ENCODE results near the gene AHNAK2.

Gene AHNAK2

GRCh38 chr14:104968541-104969401 lies 9.4 kb downstream of the AHNAK2 start:
- Histone ChIP-seq H3K9me3 (no peaks in the 10 kb centered on the region), H3K4me1 (peaks cover 4 to 75% (median 67%) of the 10 kb centered on the region in 4 donors), H3K4me3 (peak overlapping the region; percentile 45 to 51), H3K27me3 (no peaks in the 10 kb centered on the region), H3K27ac (peak overlapping the region; percentile 93 to 97), H3K36me3 (no peaks in the 10 kb centered on the region)
- DNase-seq, result peak; percentile 68 to 81
- intact Hi-C loops (cut with DNase I; ENCODE audit: low total_unique reads), result no loop called here
- peak; percentile 28 to 41 for TF ChIP-seq CTCF (IDR thresholded peaks at IDR 0.05)

- peak; percentile 88 to 96 for DNase-seq
- no peaks in the 10 kb centered on the region for H3K36me3 ChIP-seq
- intact Hi-C loops (cut with DNase I; ENCODE audit: low total_unique reads), result no loop called here
- TF ChIP-seq CTCF (IDR thresholded peaks at IDR 0.05), result no peak
- H3K27ac ChIP-seq, result peak overlapping the region; percentile 93 to 97
- H3K27me3 ChIP-seq, result no peaks in the 10 kb centered on the region
- H3K9me3 ChIP-seq, result no peaks in the 10 kb centered on the region
- peak overlapping the region; percentile 45 to 51 for H3K4me3 ChIP-seq
- peaks cover 0 to 68% (median 61%) of the 10 kb centered on the region in 4 donors for H3K4me1 ChIP-seq
Measured at GRCh38 chr14:104968153-104968527, 10.0 kb downstream of the AHNAK2 start.

GRCh38 chr14:104967386-104968152 lies 10.6 kb downstream of the AHNAK2 start:
- Histone ChIP-seq H3K27ac (peak overlapping the region; percentile 93 to 97), H3K27me3 (no peaks in the 10 kb centered on the region), H3K4me1 (peaks cover 0 to 63% (median 55%) of the 10 kb centered on the region in 4 donors), H3K4me3 (peak overlapping the region; percentile 45 to 51), H3K36me3 (no peaks in the 10 kb centered on the region), H3K9me3 (no peaks in the 10 kb centered on the region)
- DNase-seq, result peak; percentile 71 to 94
- intact Hi-C loops (cut with DNase I; ENCODE audit: low total_unique reads), result no loop called here
- no peak for TF ChIP-seq CTCF (IDR thresholded peaks at IDR 0.05)

- Histone ChIP-seq H3K4me1 (peaks cover 0 to 57% (median 49%) of the 10 kb centered on the region in 4 donors), H3K27ac (peak overlapping the region; percentile 93 to 97), H3K36me3 (no peaks in the 10 kb centered on the region), H3K9me3 (no peaks in the 10 kb centered on the region), H3K4me3 (peak overlapping the region; percentile 45 to 51), H3K27me3 (no peaks in the 10 kb centered on the region)
- DNase-seq, result no peak
- intact Hi-C loops (cut with DNase I; ENCODE audit: low total_unique reads), result no loop called here
- no peak for TF ChIP-seq CTCF (IDR thresholded peaks at IDR 0.05)
Measured at GRCh38 chr14:104966981-104967385, 11.2 kb downstream of the AHNAK2 start.

- intact Hi-C loops (cut with DNase I; ENCODE audit: low total_unique reads), result no loop called here
- no peaks in the 10 kb centered on the region for H3K9me3 ChIP-seq
- peak overlapping the region; percentile 93 to 97 for H3K27ac ChIP-seq
- H3K27me3 ChIP-seq, result no peaks in the 10 kb centered on the region
- DNase-seq, result peak in 1 of 2 donors; percentile 69
- H3K4me1 ChIP-seq, result peaks cover 0 to 51% (median 43%) of the 10 kb centered on the region in 4 donors
- TF ChIP-seq CTCF (IDR thresholded peaks at IDR 0.05), result no peak
- no peaks in the 10 kb centered on the region for H3K36me3 ChIP-seq
- H3K4me3 ChIP-seq, result no peak overlapping the region
Measured at GRCh38 chr14:104966261-104966865, 11.8 kb downstream of the AHNAK2 start.
